ENCODE measurements around the gene MATCAP1. TPM values are rescaled to one million over a fixed set of nuclear protein-coding genes. Genes with fewer than 3 reads are reported as not detected.
A peak's percentile ranks its signal among the peaks of the same experiment; 100 is the strongest.

Gene MATCAP1
- total and polyA plus RNA-seq, 2 of the 13 experiments (the other 11 are each of a cell fraction or from before 2014, with no cell fraction given) = 11.2 to 24.5 TPM

DNA sequence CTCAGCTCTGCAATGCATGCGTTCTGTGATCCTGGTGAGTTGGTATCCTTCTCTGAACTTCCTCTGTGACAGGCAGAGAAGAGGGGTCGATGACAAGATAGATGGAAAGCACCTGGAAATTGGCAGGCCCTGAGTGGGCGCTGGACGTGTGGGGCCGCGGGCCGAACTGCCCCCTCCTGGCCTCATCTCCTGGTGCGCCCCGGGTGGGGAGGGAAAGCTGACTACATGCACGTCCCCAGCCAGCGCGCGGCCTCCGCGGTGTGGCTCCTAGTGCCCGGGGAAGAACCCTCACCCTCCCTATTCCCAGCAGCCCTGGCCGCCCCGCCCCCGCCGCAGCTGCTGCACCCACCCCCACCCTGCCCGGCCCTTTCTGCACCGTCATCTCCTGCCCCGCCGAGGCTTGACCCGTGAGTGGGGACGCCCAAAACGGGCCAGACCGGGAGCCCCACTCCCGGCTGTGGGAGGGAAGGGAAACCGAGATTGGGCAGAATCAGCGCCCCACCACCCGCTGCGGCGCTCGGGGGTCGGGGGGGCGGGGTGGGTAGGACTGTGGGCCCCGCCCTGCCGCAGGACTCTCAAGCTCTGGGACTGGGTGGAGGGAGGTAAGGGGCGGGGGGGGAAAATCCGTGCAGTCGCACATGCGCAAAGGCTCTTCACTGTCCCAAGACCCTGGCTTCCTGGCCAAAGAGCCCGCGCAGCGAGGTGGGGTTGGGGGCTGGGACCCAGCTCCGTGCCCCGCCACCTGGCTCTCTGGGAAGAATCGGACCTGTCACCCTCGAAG lies 13.4 kb downstream of the MATCAP1 start, which contains the start of gene NOL3 (continued):
- TF ChIP-seq, protein P1, sequence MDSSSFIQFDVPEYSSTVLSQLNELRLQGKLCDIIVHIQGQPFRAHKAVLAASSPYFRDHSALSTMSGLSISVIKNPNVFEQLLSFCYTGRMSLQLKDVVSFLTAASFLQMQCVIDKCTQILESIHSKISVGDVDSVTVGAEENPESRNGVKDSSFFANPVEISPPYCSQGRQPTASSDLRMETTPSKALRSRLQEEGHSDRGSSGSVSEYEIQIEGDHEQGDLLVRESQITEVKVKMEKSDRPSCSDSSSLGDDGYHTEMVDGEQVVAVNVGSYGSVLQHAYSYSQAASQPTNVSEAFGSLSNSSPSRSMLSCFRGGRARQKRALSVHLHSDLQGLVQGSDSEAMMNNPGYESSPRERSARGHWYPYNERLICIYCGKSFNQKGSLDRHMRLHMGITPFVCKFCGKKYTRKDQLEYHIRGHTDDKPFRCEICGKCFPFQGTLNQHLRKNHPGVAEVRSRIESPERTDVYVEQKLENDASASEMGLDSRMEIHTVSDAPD (CRISPR knock-in tag; IDR thresholded peaks at IDR 0.05) = no peak
- TF ChIP-seq MYC (CRISPR knock-in tag; IDR thresholded peaks at IDR 0.05; ENCODE audit: borderline replicate concordance) (peak; percentile 55; the same call in 1 of the 2 replicates), ZNF460 (CRISPR knock-in tag; IDR thresholded peaks at IDR 0.05; ENCODE audit: borderline replicate concordance) (no peak; the same call in 1 of the 2 replicates), BCL6 (CRISPR knock-in tag; IDR thresholded peaks at IDR 0.05) (0 out of 2 replicates have a peak, but pooled peaks have one; percentile 1), MEF2D (CRISPR knock-in tag; IDR thresholded peaks at IDR 0.05) (0 out of 2 replicates have a peak, but pooled peaks have one; percentile 26), ZNF670 (CRISPR knock-in tag; IDR thresholded peaks at IDR 0.05; ENCODE audit: borderline replicate concordance) (peak; percentile 68; the same call in 1 of the 2 replicates), ZNF263 (CRISPR knock-in tag; IDR thresholded peaks at IDR 0.05) (no peak), THAP11 (CRISPR knock-in tag; IDR thresholded peaks at IDR 0.05) (peak; percentile 8; the same call in 1 of the 2 replicates), ZMYM3 (CRISPR knock-in tag; IDR thresholded peaks at IDR 0.05) (peak; percentile 57; the same call in 1 of the 2 replicates), ZNF124 (CRISPR knock-in tag; IDR thresholded peaks at IDR 0.05) (no peak; the same call in 1 of the 2 replicates), ZNF879 (CRISPR knock-in tag; IDR thresholded peaks at IDR 0.05) (no peak; the same call in 1 of the 2 replicates), MXI1 (IDR thresholded peaks at IDR 0.05; ENCODE audit: borderline replicate concordance, low read depth, low read length) (peak; percentile 57; the same call in 1 of the 3 replicates), ZNF431 (CRISPR knock-in tag; IDR thresholded peaks at IDR 0.05; ENCODE audit: borderline replicate concordance, low read depth) (no peak), ZNF207 (IDR thresholded peaks at IDR 0.05; ENCODE audit: borderline replicate concordance) (no peak), ZNF724P (CRISPR knock-in tag; IDR thresholded peaks at IDR 0.05; ENCODE audit: borderline replicate concordance) (no peak), ZNF619 (CRISPR knock-in tag; IDR thresholded peaks at IDR 0.05) (peak; percentile 21; the same call in 1 of the 2 replicates), ZNF317 (CRISPR knock-in tag; IDR thresholded peaks at IDR 0.05) (peak; percentile 9; the same call in 1 of the 2 replicates)
- TF ChIP-seq, protein P2, sequence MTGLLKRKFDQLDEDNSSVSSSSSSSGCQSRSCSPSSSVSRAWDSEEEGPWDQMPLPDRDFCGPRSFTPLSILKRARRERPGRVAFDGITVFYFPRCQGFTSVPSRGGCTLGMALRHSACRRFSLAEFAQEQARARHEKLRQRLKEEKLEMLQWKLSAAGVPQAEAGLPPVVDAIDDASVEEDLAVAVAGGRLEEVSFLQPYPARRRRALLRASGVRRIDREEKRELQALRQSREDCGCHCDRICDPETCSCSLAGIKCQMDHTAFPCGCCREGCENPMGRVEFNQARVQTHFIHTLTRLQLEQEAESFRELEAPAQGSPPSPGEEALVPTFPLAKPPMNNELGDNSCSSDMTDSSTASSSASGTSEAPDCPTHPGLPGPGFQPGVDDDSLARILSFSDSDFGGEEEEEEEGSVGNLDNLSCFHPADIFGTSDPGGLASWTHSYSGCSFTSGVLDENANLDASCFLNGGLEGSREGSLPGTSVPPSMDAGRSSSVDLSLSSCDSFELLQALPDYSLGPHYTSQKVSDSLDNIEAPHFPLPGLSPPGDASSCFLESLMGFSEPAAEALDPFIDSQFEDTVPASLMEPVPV (CRISPR knock-in tag; IDR thresholded peaks at IDR 0.05) = peak; percentile 80
- TF ChIP-seq, protein P3, sequence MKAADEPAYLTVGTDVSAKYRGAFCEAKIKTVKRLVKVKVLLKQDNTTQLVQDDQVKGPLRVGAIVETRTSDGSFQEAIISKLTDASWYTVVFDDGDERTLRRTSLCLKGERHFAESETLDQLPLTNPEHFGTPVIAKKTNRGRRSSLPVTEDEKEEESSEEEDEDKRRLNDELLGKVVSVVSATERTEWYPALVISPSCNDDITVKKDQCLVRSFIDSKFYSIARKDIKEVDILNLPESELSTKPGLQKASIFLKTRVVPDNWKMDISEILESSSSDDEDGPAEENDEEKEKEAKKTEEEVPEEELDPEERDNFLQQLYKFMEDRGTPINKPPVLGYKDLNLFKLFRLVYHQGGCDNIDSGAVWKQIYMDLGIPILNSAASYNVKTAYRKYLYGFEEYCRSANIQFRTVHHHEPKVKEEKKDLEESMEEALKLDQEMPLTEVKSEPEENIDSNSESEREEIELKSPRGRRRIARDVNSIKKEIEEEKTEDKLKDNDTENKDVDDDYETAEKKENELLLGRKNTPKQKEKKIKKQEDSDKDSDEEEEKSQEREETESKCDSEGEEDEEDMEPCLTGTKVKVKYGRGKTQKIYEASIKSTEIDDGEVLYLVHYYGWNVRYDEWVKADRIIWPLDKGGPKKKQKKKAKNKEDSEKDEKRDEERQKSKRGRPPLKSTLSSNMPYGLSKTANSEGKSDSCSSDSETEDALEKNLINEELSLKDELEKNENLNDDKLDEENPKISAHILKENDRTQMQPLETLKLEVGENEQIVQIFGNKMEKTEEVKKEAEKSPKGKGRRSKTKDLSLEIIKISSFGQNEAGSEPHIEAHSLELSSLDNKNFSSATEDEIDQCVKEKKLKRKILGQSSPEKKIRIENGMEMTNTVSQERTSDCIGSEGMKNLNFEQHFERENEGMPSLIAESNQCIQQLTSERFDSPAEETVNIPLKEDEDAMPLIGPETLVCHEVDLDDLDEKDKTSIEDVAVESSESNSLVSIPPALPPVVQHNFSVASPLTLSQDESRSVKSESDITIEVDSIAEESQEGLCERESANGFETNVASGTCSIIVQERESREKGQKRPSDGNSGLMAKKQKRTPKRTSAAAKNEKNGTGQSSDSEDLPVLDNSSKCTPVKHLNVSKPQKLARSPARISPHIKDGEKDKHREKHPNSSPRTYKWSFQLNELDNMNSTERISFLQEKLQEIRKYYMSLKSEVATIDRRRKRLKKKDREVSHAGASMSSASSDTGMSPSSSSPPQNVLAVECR (CRISPR knock-in tag; IDR thresholded peaks at IDR 0.05; ENCODE audit: borderline replicate concordance) = peak; percentile 44; the same call in 1 of the 2 replicates
- TF ChIP-seq, protein P4, sequence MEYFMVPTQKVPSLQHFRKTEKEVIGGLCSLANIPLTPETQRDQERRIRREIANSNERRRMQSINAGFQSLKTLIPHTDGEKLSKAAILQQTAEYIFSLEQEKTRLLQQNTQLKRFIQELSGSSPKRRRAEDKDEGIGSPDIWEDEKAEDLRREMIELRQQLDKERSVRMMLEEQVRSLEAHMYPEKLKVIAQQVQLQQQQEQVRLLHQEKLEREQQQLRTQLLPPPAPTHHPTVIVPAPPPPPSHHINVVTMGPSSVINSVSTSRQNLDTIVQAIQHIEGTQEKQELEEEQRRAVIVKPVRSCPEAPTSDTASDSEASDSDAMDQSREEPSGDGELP (IDR thresholded peaks at IDR 0.05; ENCODE audit: borderline replicate concordance, low read depth) = peak; percentile 66; the same call in 1 of the 2 replicates

Measured in HepG2 (cell line).